Neuron (in vitro differentiated cells): ENCODE measurements around the gene SFI1.
"Not testable (repeated sequence)": the region's sequence is repeated elsewhere in the genome, so short reads cannot be mapped to it uniquely, and the experiment has no call there.

Experiments used
- H2AFZ ChIP-seq: one replicate; pipeline ENCODE4 v1.6.1; 2013; ENCODE audit warnings: low read depth, mild to moderate bottlenecking, inconsistent platforms, low read length, moderate library complexity
- H3K27me3 ChIP-seq: one replicate; pipeline ENCODE4 v1.6.1; 2013; ENCODE audit warnings: low read length; ENCODE audit not compliant: insufficient read depth
- H3K36me3 ChIP-seq: one replicate; pipeline ENCODE4 v1.6.1; 2013; ENCODE audit warnings: low read length; ENCODE audit not compliant: insufficient read depth
- H3K4me1 ChIP-seq: one replicate; pipeline ENCODE4 v1.6.1; 2013; ENCODE audit warnings: low read length; ENCODE audit not compliant: insufficient read depth
- H3K4me3 ChIP-seq: 2 replicates; pipeline ENCODE4 v1.5.1; 2013; ENCODE audit warnings: mild to moderate bottlenecking, low read length, moderate library complexity
- H3K9me3 ChIP-seq: one replicate; pipeline ENCODE4 v1.6.1; 2013; ENCODE audit warnings: low read length

SFI1 gene

GRCh38 chr22:31654408-31654807 lies 158.1 kb downstream of the SFI1 start:
- Histone ChIP-seq H3K27me3 (no peaks in the 10 kb centered on the region), H3K4me3 (no peak overlapping the region)

GRCh38 chr22:31659246-31659645 lies 162.9 kb downstream of the SFI1 start:
- no peak overlapping the region for H2AFZ ChIP-seq
- no peaks in the 10 kb centered on the region for H3K27me3 ChIP-seq
- H3K9me3 ChIP-seq, result no peaks in the 10 kb centered on the region
- H3K4me1 ChIP-seq, result peaks cover 11% of the 10 kb centered on the region
- no peaks in the 10 kb centered on the region for H3K36me3 ChIP-seq
- no peak overlapping the region for H3K4me3 ChIP-seq

More at GRCh38 chr22:31654408-31654807, 158.1 kb downstream of the SFI1 start:
- H3K36me3 ChIP-seq, result peaks cover 6% of the 10 kb centered on the region
- H3K4me1 ChIP-seq, result no peaks in the 10 kb centered on the region
- H3K9me3 ChIP-seq, result no peaks in the 10 kb centered on the region
- no peak overlapping the region for H2AFZ ChIP-seq

GRCh38 chr22:31660860-31661341 lies 164.6 kb downstream of the SFI1 start:
- H3K36me3 ChIP-seq, H3K27me3 ChIP-seq, H3K9me3 ChIP-seq, H2AFZ ChIP-seq: not testable (repeated sequence)
- H3K4me3 ChIP-seq, result peak overlapping the region; percentile 61
- H3K4me1 ChIP-seq, result peaks cover 11% of the 10 kb centered on the region

- Histone ChIP-seq H3K4me1 (peaks cover 11% of the 10 kb centered on the region), H3K36me3 (no peaks in the 10 kb centered on the region), H2AFZ (peak within 1 kb of the TSS; percentile 91), H3K9me3 (no peaks in the 10 kb centered on the region), H3K4me3 (peak within 1 kb of the TSS; percentile 61), H3K27me3 (no peaks in the 10 kb centered on the region)
These were observed 165.7 kb downstream of the SFI1 start, which contains the start of gene PISD for GRCh38 chr22:31661851-31662667. Gene PISD (minus strand): TSS chr22:31662215. CDS start chr22:31662208, 7 bp downstream.

GRCh38 chr22:31662668-31663037 lies 166.3 kb downstream of the SFI1 start:
- peak overlapping the region; percentile 91 for H2AFZ ChIP-seq
- no peaks in the 10 kb centered on the region for H3K27me3 ChIP-seq
- H3K9me3 ChIP-seq, result no peaks in the 10 kb centered on the region
- H3K36me3 ChIP-seq, result no peaks in the 10 kb centered on the region
- peaks cover 11% of the 10 kb centered on the region for H3K4me1 ChIP-seq
- peak overlapping the region; percentile 61 for H3K4me3 ChIP-seq
